GM12878 (cell line): ENCODE measurements around the gene RXFP4. TPM values are rescaled to one million over a fixed set of nuclear protein-coding genes. Genes with fewer than 3 reads are reported as not detected.
A peak's percentile ranks its signal among the peaks of the same experiment; 100 is the strongest.

Experiments
- BACH1 ChIP-seq: fragments of 450-650 bp; IDR thresholded peaks from 2 replicates; pipeline ENCODE4 v1.6.1; 2017; ENCODE audit warnings: mild to moderate bottlenecking, borderline replicate concordance
- BMI1 ChIP-seq: fragments of 450-650 bp; IDR thresholded peaks from 2 replicates; pipeline ENCODE4 v1.6.1; 2016; ENCODE audit warnings: mild to moderate bottlenecking, moderate library complexity, borderline replicate concordance
- ETV6 ChIP-seq, 2 experiments: fragments of 450-650 bp in 1 of 2; IDR thresholded peaks in 1 of 2; conservative IDR thresholded peaks in 1 of 2; 2 replicates each; pipeline ENCODE4 v1.6.1; 2014; ENCODE audit warnings: antibody characterized with exemption in 1 of 2, borderline replicate concordance in 1 of 2, low read depth in 1 of 2, mild to moderate bottlenecking in 1 of 2, moderate library complexity in 1 of 2
- FOS ChIP-seq: IDR thresholded peaks from 3 replicates; pipeline ENCODE4 v1.6.1; 2011; ENCODE audit warnings: borderline replicate concordance; ENCODE audit not compliant: insufficient read length; ENCODE audit errors: extremely low read depth
- MTA3 ChIP-seq: IDR thresholded peaks from 2 replicates; pipeline ENCODE4 v1.6.1; 2012; ENCODE audit warnings: low read length, inconsistent platforms, borderline replicate concordance
- SP1 ChIP-seq: IDR thresholded peaks from one replicate; pipeline ENCODE4 v1.6.1; 2011; ENCODE audit warnings: low read depth, low read length
- SPI1 ChIP-seq: IDR thresholded peaks from 2 replicates; pipeline ENCODE4 v1.6.1; 2011; ENCODE audit warnings: low read depth, mild to moderate bottlenecking, low read length, moderate library complexity, borderline replicate concordance; ENCODE audit not compliant: insufficient read depth
- polyA plus RNA-seq, 11 experiments: library from polyadenylated mRNA; depleted of rRNA in 4 of 11; unstranded in 6 of 11; stranded (reverse) in 5 of 11; fragments of >200 nt; fragmentation: Nextera tagmentation in 4 of 11; fragmentation: Illumina TruSeq in 1 of 11; extraction: Ambion mirVana in 4 of 11; extraction: Trizol in 1 of 11; gene quantifications; 1 replicate in 1 of 11; 2 replicates in 10 of 11; pipeline versions ENCODE4 v1.2.1 to v1.2.3, GENCODE V29; 2011 to 2016; ENCODE audit warnings: inconsistent platforms in 2 of 11, missing spikeins in 2 of 11, low read depth in 1 of 11
- total RNA-seq, 4 experiments: library from RNA; depleted of rRNA in 3 of 4; stranded (reverse); fragments of >200 nt in 3 of 4; fragmentation: Illumina TruSeq in 1 of 4; extraction: Trizol in 1 of 4; gene quantifications; 2 replicates each; pipeline versions ENCODE4 v1.2.1 to v1.2.3, GENCODE V29; 2013 to 2021
- TF ChIP-seq, protein P1 (sequence below): IDR thresholded peaks from 2 replicates; pipeline ENCODE4 v1.6.1; 2011; ENCODE audit warnings: low read depth, mild to moderate bottlenecking, low read length, moderate library complexity, borderline replicate concordance; ENCODE audit errors: extremely low read depth
- TF ChIP-seq, protein P2 (sequence below): fragments of 450-650 bp; IDR thresholded peaks from 2 replicates; pipeline ENCODE4 v1.6.1; 2016; ENCODE audit warnings: mild to moderate bottlenecking, moderate library complexity, borderline replicate concordance
- TF ChIP-seq, protein P3 (sequence below): fragments of 450-650 bp; formaldehyde crosslinking; IDR thresholded peaks from 2 replicates; pipeline ENCODE4 v1.4.0; 2022; ENCODE audit warnings: mild to moderate bottlenecking, moderate library complexity
- TF ChIP-seq, protein P4 (sequence below): fragments of 450-650 bp; IDR thresholded peaks from 2 replicates; pipeline ENCODE4 v1.6.1; 2016; ENCODE audit warnings: mild to moderate bottlenecking
- TF ChIP-seq, protein P5 (sequence below): fragments of 450-650 bp; IDR thresholded peaks from 2 replicates; pipeline ENCODE4 v1.6.1; 2017; ENCODE audit warnings: mild to moderate bottlenecking, low read depth, inconsistent platforms; ENCODE audit not compliant: poor library complexity, severe bottlenecking
- TF ChIP-seq, protein P6 (sequence below): fragments of 450-650 bp; IDR thresholded peaks from 2 replicates; pipeline ENCODE4 v1.6.1; 2017; ENCODE audit warnings: mild to moderate bottlenecking

The RXFP4 gene
- total and polyA plus RNA-seq, 10 of the 15 experiments (the other 5 are each of a cell fraction or from before 2014, with no cell fraction given) = 0.10 to 0.40 (median 0.39) TPM; not detected in 7

DNA sequence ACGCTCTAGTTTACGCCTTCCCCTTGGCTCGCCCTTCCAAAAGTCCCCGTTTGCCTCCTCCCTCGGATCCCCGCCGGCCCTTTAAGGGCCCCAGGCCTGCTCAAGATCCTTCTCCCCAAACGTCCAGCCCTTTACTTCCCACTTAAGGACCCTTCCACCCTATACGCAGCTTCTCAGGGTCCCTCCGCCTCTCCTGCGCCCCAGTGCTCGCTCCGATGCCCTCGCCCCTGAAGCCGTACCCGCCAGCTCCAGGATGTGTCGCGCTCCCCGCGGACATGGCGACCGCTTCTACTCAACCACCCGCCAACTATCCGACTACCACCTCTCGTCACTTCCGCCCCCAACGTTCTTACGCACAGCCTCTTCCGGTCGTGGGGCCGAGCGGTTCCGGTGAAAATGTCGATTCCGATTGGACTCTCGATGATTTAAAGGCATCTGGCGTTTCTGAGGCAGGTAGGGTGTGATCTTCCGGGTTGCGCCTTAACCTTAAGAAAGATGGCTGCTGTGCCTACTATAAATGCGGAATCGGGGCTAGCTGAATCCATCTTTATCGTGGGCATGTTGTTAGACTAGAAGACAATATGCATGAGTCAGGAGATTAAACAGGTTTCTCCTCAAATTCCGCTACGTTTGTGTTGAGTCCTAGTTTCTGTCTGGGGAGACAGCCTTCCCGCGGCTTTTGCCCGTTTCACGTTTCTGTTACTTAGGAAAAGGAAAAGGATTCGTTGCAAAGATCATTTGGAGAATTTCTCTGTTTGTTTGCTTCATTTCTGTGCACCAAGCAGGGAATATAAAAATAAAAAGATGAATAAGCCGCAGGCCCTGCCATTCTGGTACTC, 7.1 kb upstream of the RXFP4 start, which contains the start of gene KHDC4 (continued):
- TF ChIP-seq BACH1 (peak; percentile 78), SPI1 (peak; percentile 59; the same call in 1 of the 2 replicates), SP1 (peak; percentile 56), BMI1 (no peak), ETV6 (conservative IDR thresholded peaks at IDR 0.05 in 1 of 2, IDR thresholded peaks at IDR 0.05 in 1 of 2; ENCODE audit: borderline replicate concordance in 1 of 2, low read depth in 1 of 2) (no peak), MTA3 (no peak; the same call in 1 of the 2 replicates), FOS (no peak)
- TF ChIP-seq, protein P1, sequence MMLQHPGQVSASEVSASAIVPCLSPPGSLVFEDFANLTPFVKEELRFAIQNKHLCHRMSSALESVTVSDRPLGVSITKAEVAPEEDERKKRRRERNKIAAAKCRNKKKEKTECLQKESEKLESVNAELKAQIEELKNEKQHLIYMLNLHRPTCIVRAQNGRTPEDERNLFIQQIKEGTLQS = no peak
- TF ChIP-seq, protein P2, sequence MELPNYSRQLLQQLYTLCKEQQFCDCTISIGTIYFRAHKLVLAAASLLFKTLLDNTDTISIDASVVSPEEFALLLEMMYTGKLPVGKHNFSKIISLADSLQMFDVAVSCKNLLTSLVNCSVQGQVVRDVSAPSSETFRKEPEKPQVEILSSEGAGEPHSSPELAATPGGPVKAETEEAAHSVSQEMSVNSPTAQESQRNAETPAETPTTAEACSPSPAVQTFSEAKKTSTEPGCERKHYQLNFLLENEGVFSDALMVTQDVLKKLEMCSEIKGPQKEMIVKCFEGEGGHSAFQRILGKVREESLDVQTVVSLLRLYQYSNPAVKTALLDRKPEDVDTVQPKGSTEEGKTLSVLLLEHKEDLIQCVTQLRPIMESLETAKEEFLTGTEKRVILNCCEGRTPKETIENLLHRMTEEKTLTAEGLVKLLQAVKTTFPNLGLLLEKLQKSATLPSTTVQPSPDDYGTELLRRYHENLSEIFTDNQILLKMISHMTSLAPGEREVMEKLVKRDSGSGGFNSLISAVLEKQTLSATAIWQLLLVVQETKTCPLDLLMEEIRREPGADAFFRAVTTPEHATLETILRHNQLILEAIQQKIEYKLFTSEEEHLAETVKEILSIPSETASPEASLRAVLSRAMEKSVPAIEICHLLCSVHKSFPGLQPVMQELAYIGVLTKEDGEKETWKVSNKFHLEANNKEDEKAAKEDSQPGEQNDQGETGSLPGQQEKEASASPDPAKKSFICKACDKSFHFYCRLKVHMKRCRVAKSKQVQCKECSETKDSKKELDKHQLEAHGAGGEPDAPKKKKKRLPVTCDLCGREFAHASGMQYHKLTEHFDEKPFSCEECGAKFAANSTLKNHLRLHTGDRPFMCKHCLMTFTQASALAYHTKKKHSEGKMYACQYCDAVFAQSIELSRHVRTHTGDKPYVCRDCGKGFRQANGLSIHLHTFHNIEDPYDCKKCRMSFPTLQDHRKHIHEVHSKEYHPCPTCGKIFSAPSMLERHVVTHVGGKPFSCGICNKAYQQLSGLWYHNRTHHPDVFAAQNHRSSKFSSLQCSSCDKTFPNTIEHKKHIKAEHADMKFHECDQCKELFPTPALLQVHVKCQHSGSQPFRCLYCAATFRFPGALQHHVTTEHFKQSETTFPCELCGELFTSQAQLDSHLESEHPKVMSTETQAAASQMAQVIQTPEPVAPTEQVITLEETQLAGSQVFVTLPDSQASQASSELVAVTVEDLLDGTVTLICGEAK = peak; percentile 99
- TF ChIP-seq, protein P3, sequence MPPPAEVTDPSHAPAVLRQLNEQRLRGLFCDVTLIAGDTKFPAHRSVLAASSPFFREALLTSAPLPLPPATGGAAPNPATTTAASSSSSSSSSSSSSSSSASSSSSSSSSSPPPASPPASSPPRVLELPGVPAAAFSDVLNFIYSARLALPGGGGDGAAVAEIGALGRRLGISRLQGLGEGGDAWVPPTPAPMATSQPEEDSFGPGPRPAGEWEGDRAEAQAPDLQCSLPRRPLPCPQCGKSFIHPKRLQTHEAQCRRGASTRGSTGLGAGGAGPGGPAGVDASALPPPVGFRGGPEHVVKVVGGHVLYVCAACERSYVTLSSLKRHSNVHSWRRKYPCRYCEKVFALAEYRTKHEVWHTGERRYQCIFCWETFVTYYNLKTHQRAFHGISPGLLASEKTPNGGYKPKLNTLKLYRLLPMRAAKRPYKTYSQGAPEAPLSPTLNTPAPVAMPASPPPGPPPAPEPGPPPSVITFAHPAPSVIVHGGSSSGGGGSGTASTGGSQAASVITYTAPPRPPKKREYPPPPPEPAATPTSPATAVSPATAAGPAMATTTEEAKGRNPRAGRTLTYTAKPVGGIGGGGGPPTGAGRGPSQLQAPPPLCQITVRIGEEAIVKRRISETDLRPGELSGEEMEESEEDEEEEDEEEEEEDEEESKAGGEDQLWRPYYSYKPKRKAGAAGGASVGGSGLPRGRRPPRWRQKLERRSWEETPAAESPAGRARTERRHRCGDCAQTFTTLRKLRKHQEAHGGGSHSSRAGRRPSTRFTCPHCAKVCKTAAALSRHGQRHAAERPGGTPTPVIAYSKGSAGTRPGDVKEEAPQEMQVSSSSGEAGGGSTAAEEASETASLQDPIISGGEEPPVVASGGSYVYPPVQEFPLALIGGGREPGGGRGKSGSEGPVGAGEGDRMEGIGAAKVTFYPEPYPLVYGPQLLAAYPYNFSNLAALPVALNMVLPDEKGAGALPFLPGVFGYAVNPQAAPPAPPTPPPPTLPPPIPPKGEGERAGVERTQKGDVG (CRISPR knock-in tag) = no peak
- TF ChIP-seq, protein P4, sequence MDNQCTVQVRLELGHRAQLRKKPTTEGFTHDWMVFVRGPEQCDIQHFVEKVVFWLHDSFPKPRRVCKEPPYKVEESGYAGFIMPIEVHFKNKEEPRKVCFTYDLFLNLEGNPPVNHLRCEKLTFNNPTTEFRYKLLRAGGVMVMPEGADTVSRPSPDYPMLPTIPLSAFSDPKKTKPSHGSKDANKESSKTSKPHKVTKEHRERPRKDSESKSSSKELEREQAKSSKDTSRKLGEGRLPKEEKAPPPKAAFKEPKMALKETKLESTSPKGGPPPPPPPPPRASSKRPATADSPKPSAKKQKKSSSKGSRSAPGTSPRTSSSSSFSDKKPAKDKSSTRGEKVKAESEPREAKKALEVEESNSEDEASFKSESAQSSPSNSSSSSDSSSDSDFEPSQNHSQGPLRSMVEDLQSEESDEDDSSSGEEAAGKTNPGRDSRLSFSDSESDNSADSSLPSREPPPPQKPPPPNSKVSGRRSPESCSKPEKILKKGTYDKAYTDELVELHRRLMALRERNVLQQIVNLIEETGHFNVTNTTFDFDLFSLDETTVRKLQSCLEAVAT = peak; percentile 82
- TF ChIP-seq, protein P5, sequence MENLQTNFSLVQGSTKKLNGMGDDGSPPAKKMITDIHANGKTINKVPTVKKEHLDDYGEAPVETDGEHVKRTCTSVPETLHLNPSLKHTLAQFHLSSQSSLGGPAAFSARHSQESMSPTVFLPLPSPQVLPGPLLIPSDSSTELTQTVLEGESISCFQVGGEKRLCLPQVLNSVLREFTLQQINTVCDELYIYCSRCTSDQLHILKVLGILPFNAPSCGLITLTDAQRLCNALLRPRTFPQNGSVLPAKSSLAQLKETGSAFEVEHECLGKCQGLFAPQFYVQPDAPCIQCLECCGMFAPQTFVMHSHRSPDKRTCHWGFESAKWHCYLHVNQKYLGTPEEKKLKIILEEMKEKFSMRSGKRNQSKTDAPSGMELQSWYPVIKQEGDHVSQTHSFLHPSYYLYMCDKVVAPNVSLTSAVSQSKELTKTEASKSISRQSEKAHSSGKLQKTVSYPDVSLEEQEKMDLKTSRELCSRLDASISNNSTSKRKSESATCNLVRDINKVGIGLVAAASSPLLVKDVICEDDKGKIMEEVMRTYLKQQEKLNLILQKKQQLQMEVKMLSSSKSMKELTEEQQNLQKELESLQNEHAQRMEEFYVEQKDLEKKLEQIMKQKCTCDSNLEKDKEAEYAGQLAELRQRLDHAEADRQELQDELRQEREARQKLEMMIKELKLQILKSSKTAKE = peak; percentile 41
- TF ChIP-seq, protein P6, sequence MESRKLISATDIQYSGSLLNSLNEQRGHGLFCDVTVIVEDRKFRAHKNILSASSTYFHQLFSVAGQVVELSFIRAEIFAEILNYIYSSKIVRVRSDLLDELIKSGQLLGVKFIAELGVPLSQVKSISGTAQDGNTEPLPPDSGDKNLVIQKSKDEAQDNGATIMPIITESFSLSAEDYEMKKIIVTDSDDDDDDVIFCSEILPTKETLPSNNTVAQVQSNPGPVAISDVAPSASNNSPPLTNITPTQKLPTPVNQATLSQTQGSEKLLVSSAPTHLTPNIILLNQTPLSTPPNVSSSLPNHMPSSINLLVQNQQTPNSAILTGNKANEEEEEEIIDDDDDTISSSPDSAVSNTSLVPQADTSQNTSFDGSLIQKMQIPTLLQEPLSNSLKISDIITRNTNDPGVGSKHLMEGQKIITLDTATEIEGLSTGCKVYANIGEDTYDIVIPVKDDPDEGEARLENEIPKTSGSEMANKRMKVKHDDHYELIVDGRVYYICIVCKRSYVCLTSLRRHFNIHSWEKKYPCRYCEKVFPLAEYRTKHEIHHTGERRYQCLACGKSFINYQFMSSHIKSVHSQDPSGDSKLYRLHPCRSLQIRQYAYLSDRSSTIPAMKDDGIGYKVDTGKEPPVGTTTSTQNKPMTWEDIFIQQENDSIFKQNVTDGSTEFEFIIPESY = no peak
